GM21723 (cell line): ENCODE data around the gene DNAJB5.

ENCODE experiments used
- ATAC-seq: cut with Tn5 transposase; IDR thresholded peaks from one replicate; pipeline ENCODE4 v1.9.1; 2021; ENCODE audit warnings: mild to moderate bottlenecking, moderate library complexity; ENCODE audit not compliant: unreplicated experiment

The DNAJB5 gene

GRCh38 chr9:35044071-35044470 lies 54.5 kb downstream of the DNAJB5 start:
- no peak for ATAC-seq
